ENCODE measurements around the gene ADAMTS2.

Gene ADAMTS2

GRCh38 chr5:179147991-179148702 lies 197.1 kb downstream of the ADAMTS2 start:
- no peak for DNase-seq

- DNase-seq, result no peak
These were observed 199.0 kb downstream of the ADAMTS2 start for GRCh38 chr5:179146277-179146676.

- no peak for DNase-seq
These were observed 201.8 kb downstream of the ADAMTS2 start for GRCh38 chr5:179143446-179143845.

GRCh38 chr5:179142434-179143198 lies 202.6 kb downstream of the ADAMTS2 start:
- DNase-seq, result no peak

GRCh38 chr5:179141867-179142266 lies 203.4 kb downstream of the ADAMTS2 start:
- no peak for DNase-seq

GRCh38 chr5:179140293-179140692 lies 205.0 kb downstream of the ADAMTS2 start:
- no peak for DNase-seq

GRCh38 chr5:179139936-179140235 lies 205.4 kb downstream of the ADAMTS2 start:
- no peak for DNase-seq

- DNase-seq, result no peak
These were observed 205.9 kb downstream of the ADAMTS2 start for GRCh38 chr5:179139111-179139935.

GRCh38 chr5:179138568-179138925 lies 206.7 kb downstream of the ADAMTS2 start:
- DNase-seq, result no peak

GRCh38 chr5:179137643-179138567 lies 207.4 kb downstream of the ADAMTS2 start:
- DNase-seq, result peak in 7 of 56 donors; percentile 9 to 27 (median 21)

GRCh38 chr5:179137016-179137642 lies 208.1 kb downstream of the ADAMTS2 start:
- no peak for DNase-seq

GRCh38 chr5:179135441-179136215 lies 209.6 kb downstream of the ADAMTS2 start:
- DNase-seq, result no peak

GRCh38 chr5:179135006-179135405 lies 210.3 kb downstream of the ADAMTS2 start:
- no peak for DNase-seq

GRCh38 chr5:179134511-179134910 lies 210.8 kb downstream of the ADAMTS2 start:
- DNase-seq, result no peak

- DNase-seq, result no peak
These were observed 212.5 kb downstream of the ADAMTS2 start for GRCh38 chr5:179132586-179133355.

- no peak for DNase-seq
These were observed 213.2 kb downstream of the ADAMTS2 start for GRCh38 chr5:179131886-179132585.

- DNase-seq, result no peak
These were observed 213.9 kb downstream of the ADAMTS2 start for GRCh38 chr5:179131321-179131835.

GRCh38 chr5:179130101-179130681 lies 215.1 kb downstream of the ADAMTS2 start:
- no peak for DNase-seq

All from amygdala (tissue), 56 donors.